HG03196 (cell line): ENCODE measurements around the gene PLCB4.
"Not testable (repeated sequence)": the region's sequence is repeated elsewhere in the genome, so short reads cannot be mapped to it uniquely, and the experiment has no call there.

Experiments used
- ATAC-seq: cut with Tn5 transposase; IDR thresholded peaks from one replicate; pipeline ENCODE4 v1.9.1; 2021; ENCODE audit not compliant: unreplicated experiment

PLCB4 gene

GRCh38 chr20:9068841-9069663 lies at the start of gene PLCB4:
Gene PLCB4 (plus strand): TSS chr20:9069087. CDS start chr20:9307815, 238,728 bp downstream.
- no peak for ATAC-seq

- no peak for ATAC-seq
These were observed 49.1 kb upstream of the PLCB4 start for GRCh38 chr20:9019833-9020232.

DNA sequence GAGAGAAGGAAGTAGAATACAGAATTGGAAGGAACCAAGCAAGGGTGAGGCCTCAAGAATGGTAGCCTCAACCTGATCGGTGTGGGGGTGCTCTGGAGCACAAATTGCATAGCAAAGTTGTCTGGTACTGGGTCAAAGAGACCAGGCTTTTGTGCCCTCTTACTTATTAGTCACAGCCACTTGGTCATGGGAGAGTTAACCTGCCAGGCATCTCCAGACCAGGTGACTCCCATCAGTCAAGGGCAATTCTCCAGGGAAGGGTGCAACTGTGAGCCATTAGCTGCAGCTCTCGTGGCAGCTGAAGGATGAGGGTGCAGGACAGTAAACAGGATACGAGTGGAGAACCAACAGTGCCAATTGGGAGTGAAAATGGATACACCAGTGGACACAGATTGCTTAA lies 47.7 kb upstream of the PLCB4 start:
- no peak for ATAC-seq

DNA sequence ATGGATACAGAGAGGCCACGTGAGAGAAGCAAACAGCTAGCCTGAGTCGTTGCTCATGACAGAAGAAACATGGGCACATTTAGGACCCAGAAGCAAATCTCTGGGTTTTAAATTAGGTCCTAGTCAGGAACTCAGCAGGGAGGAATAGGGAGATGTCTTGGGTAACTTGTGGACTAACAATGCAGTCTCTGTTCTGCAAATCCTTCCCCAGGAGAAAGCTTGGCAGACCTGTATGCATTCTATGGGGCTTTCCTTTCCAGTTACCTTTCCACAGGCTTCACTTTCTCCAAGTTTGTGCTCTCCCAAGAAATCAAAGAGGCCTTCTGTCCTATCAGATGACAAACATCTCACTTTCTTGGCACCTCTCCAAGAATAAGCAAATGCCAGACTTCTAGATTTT lies 47.2 kb upstream of the PLCB4 start:
- ATAC-seq = no peak

GRCh38 chr20:9022376-9022775 lies 46.5 kb upstream of the PLCB4 start:
- ATAC-seq = no peak

GRCh38 chr20:9024606-9025005 lies 44.3 kb upstream of the PLCB4 start:
- ATAC-seq = no peak

GRCh38 chr20:9025011-9025410 lies 43.9 kb upstream of the PLCB4 start:
- ATAC-seq = no peak

DNA sequence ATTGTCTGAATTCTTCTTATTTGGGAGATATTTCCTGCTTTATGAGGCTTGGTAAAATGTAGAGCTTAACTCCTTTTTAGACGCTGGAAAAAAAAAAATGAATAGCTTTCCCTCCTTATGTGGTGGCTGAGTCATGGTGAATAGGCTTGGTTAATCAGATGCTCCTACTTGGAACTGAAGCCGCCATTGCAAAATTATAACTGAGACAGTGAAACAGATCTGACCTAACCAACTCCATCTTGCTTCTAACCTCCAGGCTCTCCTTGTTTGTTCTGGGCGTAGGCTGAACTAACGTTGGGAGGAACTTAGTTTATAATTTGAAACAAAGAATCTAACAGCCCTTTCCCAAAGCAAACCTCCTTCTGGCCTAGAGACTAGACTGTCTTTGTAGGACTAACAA lies 43.2 kb upstream of the PLCB4 start:
- ATAC-seq = no peak

DNA sequence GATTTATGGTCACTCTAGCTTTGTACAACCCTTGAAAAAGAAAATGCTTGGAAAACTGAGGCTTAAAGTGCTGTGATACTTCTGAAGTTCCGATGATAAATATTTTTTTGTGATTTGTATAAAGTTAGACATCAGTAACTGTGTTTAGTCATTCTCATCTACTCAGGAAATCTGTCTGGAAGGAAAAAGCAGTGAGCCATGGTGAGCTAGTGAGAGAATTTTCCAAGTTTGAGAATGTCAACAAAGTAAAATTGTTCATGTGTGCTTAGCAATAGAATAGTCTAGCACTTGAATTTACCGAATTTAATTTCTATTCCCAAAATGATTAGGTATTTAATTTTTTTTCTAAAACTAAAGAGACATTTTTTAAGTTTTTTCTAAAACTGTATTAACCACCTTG lies 41.3 kb upstream of the PLCB4 start:
- ATAC-seq = no peak

GRCh38 chr20:9028419-9028818 lies 40.5 kb upstream of the PLCB4 start:
- no peak for ATAC-seq

GRCh38 chr20:9031991-9032390 lies 36.9 kb upstream of the PLCB4 start:
- no peak for ATAC-seq

DNA sequence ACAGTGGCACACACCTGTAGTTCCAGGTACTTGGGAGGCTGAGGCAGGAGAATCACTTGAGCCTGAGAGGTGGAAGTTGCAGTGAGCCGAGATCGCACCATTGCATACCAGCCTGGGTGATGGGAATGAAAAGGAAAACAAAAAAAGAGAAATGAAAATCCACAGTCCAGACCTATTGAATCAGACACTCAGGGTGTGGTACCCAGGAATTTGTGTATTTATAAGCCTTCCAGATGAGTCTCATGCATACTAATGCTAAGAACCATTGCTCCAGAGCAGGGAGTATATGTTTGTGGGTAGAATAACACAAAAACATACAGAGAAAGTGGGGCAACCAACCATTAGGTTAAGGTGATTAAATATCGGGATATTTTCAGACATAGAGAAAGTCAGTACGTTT lies 36.1 kb upstream of the PLCB4 start:
- ATAC-seq = no peak

- no peak for ATAC-seq
These were observed 33.8 kb upstream of the PLCB4 start for GRCh38 chr20:9035126-9035525.

DNA sequence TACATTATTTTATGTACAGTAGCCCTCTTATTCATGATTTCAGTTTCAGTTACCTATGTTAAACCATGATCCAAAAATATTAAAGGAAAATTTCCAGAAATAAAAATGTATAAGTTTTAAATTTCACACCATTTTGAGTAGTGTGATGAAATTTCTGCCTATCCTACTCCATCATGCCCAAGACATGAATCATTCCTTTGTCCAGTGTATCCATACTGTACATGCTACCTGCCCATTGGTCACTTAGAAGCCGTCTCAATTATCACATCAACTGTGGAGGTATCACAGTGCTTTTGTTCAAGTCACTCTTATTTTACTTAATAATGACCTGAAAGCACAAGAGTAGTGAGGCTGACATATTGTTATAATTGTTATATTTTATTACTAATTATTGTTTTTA lies 32.3 kb upstream of the PLCB4 start:
- no peak for ATAC-seq

- ATAC-seq = no peak
These were observed 29.9 kb upstream of the PLCB4 start for GRCh38 chr20:9038791-9039535.

DNA sequence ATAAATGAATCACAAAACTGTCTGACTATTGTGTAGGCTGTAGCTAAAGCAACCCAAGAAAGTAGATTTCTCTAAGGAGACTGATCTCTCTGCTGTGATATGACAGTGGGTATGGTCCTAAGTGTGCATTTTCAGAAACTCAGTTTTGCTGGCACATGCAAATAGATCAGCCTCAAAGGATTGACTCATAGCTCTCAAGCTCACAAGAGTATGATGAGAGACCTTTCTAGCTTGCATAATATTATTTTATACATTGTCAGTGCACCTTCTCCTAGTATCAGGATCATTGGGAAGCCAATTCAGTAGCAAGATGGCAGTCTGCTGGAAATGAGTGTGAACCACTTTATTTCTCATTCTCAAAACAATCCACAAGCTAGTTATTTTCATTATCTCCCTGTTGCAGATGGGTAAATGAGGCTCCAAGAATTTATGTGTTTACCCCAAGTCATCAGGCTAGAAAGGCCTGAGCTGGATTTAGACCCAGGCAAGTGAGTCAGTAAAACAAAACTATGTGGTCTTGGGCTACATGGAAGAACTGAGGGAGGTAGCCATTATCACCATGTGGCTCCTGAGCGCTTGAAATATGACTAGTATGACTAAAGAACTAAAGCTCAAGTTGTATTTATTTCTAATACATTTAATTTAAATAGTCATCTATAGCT lies 27.9 kb upstream of the PLCB4 start:
- ATAC-seq = no peak

GRCh38 chr20:9043364-9043763 lies 25.5 kb upstream of the PLCB4 start:
- ATAC-seq = no peak

- ATAC-seq = not testable (repeated sequence)
These were observed 21.0 kb upstream of the PLCB4 start for GRCh38 chr20:9047928-9048327.

DNA sequence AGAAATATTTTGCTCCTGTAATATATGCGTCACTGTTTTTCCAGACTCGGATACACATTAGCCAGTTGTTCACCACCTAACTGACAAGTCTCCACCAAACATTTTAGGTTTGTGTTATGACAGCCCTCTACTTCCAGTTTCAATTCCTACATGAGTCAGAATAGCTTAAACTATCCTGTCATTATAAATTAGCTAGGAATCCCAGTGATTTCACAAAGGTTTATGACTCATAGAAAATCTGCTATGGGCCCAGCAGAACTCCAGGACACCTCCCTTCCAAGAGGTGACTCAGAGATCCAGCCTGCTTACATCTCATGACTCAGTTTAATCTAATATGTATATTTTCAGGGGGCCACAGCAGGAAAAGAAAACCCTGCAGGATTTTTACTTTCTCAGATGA lies 17.4 kb upstream of the PLCB4 start:
- no peak for ATAC-seq

- no peak for ATAC-seq
These were observed 16.8 kb upstream of the PLCB4 start for GRCh38 chr20:9052136-9052535.

GRCh38 chr20:9053108-9053507 lies 15.8 kb upstream of the PLCB4 start:
- no peak for ATAC-seq

DNA sequence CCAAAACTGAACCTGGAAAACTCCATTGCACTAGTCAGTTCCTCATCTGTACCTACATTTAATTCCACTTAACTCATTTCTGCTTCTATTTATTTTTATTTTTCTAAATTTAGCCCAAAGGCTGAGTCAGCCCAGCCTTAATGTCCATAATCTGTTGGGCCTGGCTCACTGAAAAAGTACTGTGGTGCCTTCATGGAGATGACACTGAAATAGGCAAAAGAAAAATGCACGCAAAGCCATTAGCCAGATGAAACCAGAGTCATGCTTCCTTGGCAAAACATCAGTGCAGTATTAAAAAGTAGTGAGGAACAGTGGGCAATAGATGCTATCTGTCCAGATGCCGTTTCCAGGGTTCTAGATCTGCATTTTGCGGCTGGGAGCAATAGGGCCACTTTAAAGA lies 14.7 kb upstream of the PLCB4 start:
- ATAC-seq = no peak
